ENCODE measurements around the gene OPCML. TPM values are rescaled to one million over a fixed set of nuclear protein-coding genes. Genes with fewer than 3 reads are reported as not detected.

OPCML gene
- total RNA-seq, 1 donor from 2014 or later = under 0.01 TPM

DNA sequence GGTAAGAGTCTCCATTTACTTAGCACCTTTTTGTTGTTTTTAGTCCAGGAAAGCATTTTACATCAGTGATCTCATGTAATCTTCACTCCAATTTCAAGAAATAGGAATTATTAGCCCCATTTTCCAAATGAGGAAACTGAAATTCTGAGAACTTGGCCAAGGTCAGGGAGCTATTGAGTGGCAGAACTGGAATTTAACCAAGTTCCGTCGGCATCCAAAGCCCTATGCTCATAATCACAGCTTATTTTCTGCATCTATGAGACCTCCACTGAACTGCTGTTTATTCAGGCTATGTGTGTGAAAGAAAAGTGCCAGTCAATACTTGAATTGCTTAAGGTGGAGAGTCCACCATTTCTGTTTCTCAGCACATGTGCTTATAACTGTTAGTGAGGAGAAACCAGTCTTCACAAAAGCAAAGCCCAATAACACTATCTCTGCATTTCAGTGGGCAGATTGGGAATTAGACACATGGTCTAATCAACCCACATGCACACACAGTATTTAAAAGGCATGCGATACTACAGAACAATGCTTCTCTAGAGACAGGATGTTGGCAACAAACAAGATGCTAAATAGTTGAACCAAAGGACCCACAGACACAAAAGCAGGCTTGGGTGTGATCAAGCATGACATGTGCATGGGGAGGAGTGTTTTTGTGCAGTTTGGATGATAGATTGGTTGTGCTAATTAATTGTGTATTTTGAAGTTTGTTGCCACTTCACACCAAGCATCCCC, 780.6 kb downstream of the OPCML start:
- no peaks in the 10 kb centered on the region for H3K9me3 ChIP-seq (ENCODE audit: control insufficient read depth in 3 of 3, low read length in 3 of 3)
- H3K9ac ChIP-seq (ENCODE audit: low read depth in 1 of 3, low read length in 3 of 3) = no peak overlapping the region
- no peak overlapping the region for H3K27ac ChIP-seq (ENCODE audit: low read depth, low read length)
- H3K27me3 ChIP-seq (ENCODE audit: control insufficient read depth in 3 of 3, insufficient read depth in 3 of 3, low read length in 3 of 3) = no peaks in the 10 kb centered on the region
- H3K4me3 ChIP-seq (ENCODE audit: low read length in 3 of 3) = no peak overlapping the region
- H3K36me3 ChIP-seq (ENCODE audit: control insufficient read depth in 3 of 3, insufficient read depth in 3 of 3, low read length in 3 of 3) = no peaks in the 10 kb centered on the region
- no peaks in the 10 kb centered on the region for H3K4me1 ChIP-seq (ENCODE audit: control insufficient read depth in 3 of 3, insufficient read depth in 3 of 3, low read length in 3 of 3)

DNA sequence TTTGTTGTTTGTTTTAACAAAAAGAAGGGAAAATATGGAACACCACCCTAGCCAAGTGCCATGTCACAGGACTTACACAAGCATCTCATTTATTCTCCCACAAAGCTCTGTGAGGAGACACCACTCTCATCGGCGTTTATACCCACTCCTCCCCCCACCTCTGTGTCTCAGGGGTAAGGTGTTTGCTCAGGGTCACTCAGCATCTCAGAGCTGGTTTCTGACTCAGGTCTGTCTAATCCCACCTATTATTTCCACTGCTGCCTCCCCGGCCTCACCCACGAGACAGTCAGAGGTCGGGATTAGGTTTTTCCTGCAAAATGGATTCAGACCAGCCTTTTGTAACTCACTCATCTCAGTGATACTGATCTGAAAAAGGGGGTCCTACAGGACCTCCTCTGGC, 786.0 kb downstream of the OPCML start:
- Histone ChIP-seq H3K4me3 (ENCODE audit: low read length in 3 of 3) (no peak overlapping the region), H3K9me3 (ENCODE audit: control insufficient read depth in 3 of 3, low read length in 3 of 3) (no peaks in the 10 kb centered on the region), H3K27me3 (ENCODE audit: control insufficient read depth in 3 of 3, insufficient read depth in 3 of 3, low read length in 3 of 3) (no peaks in the 10 kb centered on the region), H3K4me1 (ENCODE audit: control insufficient read depth in 3 of 3, insufficient read depth in 3 of 3, low read length in 3 of 3) (no peaks in the 10 kb centered on the region), H3K36me3 (ENCODE audit: control insufficient read depth in 3 of 3, insufficient read depth in 3 of 3, low read length in 3 of 3) (no peaks in the 10 kb centered on the region), H3K27ac (ENCODE audit: low read depth, low read length) (no peak overlapping the region), H3K9ac (ENCODE audit: low read depth in 1 of 3, low read length in 3 of 3) (no peak overlapping the region)

DNA sequence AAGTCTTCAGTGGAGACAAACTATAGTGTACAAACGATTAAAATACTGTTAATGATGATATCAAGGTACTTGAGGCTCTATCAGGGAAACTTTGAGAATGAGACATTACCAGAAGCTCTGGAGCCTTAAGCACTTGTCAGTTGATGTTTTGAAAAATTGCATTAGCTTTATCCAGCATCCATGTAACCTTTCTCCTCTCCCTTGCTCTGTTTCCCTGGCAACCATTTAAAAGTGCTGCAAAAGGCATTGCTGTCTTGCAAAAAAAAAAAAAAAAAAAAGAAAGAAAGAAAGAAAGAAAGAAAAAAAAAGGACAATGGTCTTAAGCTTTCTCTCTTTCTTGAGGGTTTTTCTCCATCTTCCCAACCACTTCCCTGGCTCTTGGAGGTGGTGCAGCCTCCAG, 787.0 kb downstream of the OPCML start:
- Histone ChIP-seq H3K4me1 (ENCODE audit: control insufficient read depth in 3 of 3, insufficient read depth in 3 of 3, low read length in 3 of 3) (no peaks in the 10 kb centered on the region), H3K9me3 (ENCODE audit: control insufficient read depth in 3 of 3, low read length in 3 of 3) (no peaks in the 10 kb centered on the region), H3K27me3 (ENCODE audit: control insufficient read depth in 3 of 3, insufficient read depth in 3 of 3, low read length in 3 of 3) (no peaks in the 10 kb centered on the region), H3K4me3 (ENCODE audit: low read length in 3 of 3) (no peak overlapping the region), H3K36me3 (ENCODE audit: control insufficient read depth in 3 of 3, insufficient read depth in 3 of 3, low read length in 3 of 3) (no peaks in the 10 kb centered on the region), H3K9ac (ENCODE audit: low read depth in 1 of 3, low read length in 3 of 3) (no peak overlapping the region), H3K27ac (ENCODE audit: low read depth, low read length) (no peak overlapping the region)

DNA sequence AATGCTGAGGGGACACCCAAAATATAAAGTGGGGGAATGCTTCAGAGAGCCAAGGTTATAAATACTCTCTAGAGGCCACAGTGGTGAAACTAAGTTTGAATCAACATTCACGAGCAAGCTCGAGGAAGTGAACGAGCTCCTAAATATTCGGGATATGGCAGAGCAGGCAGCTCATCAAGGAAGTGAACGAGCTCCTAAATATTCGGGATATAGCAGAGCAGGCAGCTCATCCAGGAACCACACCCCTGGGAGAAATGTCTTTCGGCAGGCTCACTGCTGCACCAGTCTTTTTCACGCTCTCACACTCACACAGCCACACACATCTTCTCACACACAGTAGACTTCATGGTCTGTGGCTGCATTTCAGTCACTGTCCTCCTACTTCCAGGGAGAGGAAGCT, 787.5 kb downstream of the OPCML start:
- Histone ChIP-seq H3K27me3 (ENCODE audit: control insufficient read depth in 3 of 3, insufficient read depth in 3 of 3, low read length in 3 of 3) (no peaks in the 10 kb centered on the region), H3K36me3 (ENCODE audit: control insufficient read depth in 3 of 3, insufficient read depth in 3 of 3, low read length in 3 of 3) (no peaks in the 10 kb centered on the region), H3K27ac (ENCODE audit: low read depth, low read length) (no peak overlapping the region), H3K4me1 (ENCODE audit: control insufficient read depth in 3 of 3, insufficient read depth in 3 of 3, low read length in 3 of 3) (no peaks in the 10 kb centered on the region), H3K9me3 (ENCODE audit: control insufficient read depth in 3 of 3, low read length in 3 of 3) (no peaks in the 10 kb centered on the region), H3K9ac (ENCODE audit: low read depth in 1 of 3, low read length in 3 of 3) (no peak overlapping the region), H3K4me3 (ENCODE audit: low read length in 3 of 3) (no peak overlapping the region)

DNA sequence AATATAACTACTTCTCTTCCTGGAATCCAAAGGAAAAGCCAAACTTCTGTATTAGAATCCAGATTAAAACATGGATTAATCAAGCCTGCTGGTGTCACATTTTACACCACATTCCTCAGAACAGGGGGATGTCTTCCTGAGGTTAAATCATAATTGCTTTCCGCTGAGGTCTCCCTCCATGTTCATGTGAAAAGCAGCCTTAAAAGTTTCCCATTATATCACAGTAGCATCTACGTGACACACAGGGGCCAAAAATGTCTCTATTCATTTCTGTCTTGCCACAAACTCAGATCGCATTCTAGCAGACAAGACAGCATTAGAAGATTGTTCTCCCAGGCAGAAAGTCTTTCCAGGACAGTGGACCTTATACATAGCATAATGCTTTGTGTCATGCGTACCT, 788.7 kb downstream of the OPCML start:
- no peaks in the 10 kb centered on the region for H3K9me3 ChIP-seq (ENCODE audit: control insufficient read depth in 3 of 3, low read length in 3 of 3)
- no peaks in the 10 kb centered on the region for H3K36me3 ChIP-seq (ENCODE audit: control insufficient read depth in 3 of 3, insufficient read depth in 3 of 3, low read length in 3 of 3)
- no peak overlapping the region for H3K4me3 ChIP-seq (ENCODE audit: low read length in 3 of 3)

DNA sequence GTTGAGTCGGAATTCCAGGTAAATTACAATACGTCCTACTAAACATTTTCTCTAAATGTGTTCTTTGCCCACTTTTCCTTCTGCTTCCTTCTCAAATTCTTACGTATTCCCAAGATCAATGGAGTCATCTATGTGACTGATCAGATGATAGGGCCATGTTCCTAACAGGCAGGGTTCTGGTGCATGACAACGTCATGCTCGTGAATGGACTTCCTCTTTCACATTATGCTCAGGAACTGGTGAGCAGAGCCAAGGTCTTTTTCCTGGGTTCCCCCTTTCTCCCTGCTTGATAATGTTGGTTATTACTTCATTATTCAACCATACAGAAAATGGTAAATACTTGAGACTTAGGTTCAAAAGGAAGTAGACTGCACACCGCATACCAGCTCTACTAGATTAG, 789.4 kb downstream of the OPCML start:
- no peaks in the 10 kb centered on the region for H3K4me1 ChIP-seq (ENCODE audit: control insufficient read depth in 3 of 3, insufficient read depth in 3 of 3, low read length in 3 of 3)

More for the DNA sequence above, 788.7 kb downstream of the OPCML start:
- Histone ChIP-seq H3K9ac (ENCODE audit: low read depth in 1 of 3, low read length in 3 of 3) (no peak overlapping the region), H3K27me3 (ENCODE audit: control insufficient read depth in 3 of 3, insufficient read depth in 3 of 3, low read length in 3 of 3) (no peaks in the 10 kb centered on the region), H3K27ac (ENCODE audit: low read depth, low read length) (no peak overlapping the region), H3K4me1 (ENCODE audit: control insufficient read depth in 3 of 3, insufficient read depth in 3 of 3, low read length in 3 of 3) (no peaks in the 10 kb centered on the region)

DNA sequence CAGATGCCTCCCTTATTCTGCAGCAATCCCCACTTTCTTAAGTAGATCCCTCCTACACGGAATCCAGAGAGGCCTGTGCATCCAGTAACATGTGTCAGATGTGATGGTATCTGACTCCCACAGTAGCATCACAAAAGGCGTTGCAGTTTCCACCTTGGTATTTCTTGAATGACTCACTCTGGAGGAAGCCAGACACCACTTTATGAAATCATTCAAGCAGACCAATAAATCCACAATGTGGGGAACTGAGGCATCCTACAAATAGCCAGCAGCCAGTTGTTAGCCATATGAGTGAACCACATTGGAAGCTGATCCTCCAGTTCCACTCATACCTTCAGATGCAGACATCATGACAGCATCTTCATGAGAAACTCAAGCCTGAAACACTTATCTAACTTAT, 798.1 kb downstream of the OPCML start:
- Histone ChIP-seq H3K4me3 (ENCODE audit: low read length in 3 of 3) (no peak overlapping the region), H3K27me3 (ENCODE audit: control insufficient read depth in 3 of 3, insufficient read depth in 3 of 3, low read length in 3 of 3) (no peaks in the 10 kb centered on the region), H3K9me3 (ENCODE audit: control insufficient read depth in 3 of 3, low read length in 3 of 3) (no peaks in the 10 kb centered on the region), H3K27ac (ENCODE audit: low read depth, low read length) (no peak overlapping the region), H3K36me3 (ENCODE audit: control insufficient read depth in 3 of 3, insufficient read depth in 3 of 3, low read length in 3 of 3) (no peaks in the 10 kb centered on the region), H3K9ac (ENCODE audit: low read depth in 1 of 3, low read length in 3 of 3) (no peak overlapping the region), H3K4me1 (ENCODE audit: control insufficient read depth in 3 of 3, insufficient read depth in 3 of 3, low read length in 3 of 3) (no peaks in the 10 kb centered on the region)

More for the DNA sequence above, 789.4 kb downstream of the OPCML start:
- no peaks in the 10 kb centered on the region for H3K9me3 ChIP-seq (ENCODE audit: control insufficient read depth in 3 of 3, low read length in 3 of 3)
- no peak overlapping the region for H3K9ac ChIP-seq (ENCODE audit: low read depth in 1 of 3, low read length in 3 of 3)
- no peaks in the 10 kb centered on the region for H3K36me3 ChIP-seq (ENCODE audit: control insufficient read depth in 3 of 3, insufficient read depth in 3 of 3, low read length in 3 of 3)
- no peak overlapping the region for H3K27ac ChIP-seq (ENCODE audit: low read depth, low read length)
- H3K4me3 ChIP-seq (ENCODE audit: low read length in 3 of 3) = no peak overlapping the region
- no peaks in the 10 kb centered on the region for H3K27me3 ChIP-seq (ENCODE audit: control insufficient read depth in 3 of 3, insufficient read depth in 3 of 3, low read length in 3 of 3)

DNA sequence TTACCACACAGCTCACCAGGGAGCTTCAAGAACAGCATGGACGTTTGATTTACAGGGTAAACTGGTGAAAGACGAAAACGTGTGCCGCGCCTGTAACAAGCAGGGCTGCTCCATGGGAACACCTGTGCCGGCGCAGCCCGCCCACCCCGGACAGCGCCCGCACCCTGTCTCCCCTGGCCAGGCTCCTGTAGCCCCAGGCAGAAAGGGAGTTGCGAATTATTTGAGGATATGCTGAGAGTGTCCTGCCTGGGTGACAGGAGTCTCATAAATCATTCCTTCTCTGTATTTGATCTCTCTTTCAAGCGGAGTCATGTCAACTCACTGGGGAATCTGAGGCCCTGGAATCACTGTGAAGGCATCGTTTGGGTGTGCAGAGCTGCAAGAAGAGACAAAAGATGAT, 804.3 kb downstream of the OPCML start:
- Histone ChIP-seq H3K9me3 (ENCODE audit: control insufficient read depth in 3 of 3, low read length in 3 of 3) (no peaks in the 10 kb centered on the region), H3K27me3 (ENCODE audit: control insufficient read depth in 3 of 3, insufficient read depth in 3 of 3, low read length in 3 of 3) (no peaks in the 10 kb centered on the region), H3K4me1 (ENCODE audit: control insufficient read depth in 3 of 3, insufficient read depth in 3 of 3, low read length in 3 of 3) (no peaks in the 10 kb centered on the region), H3K9ac (ENCODE audit: low read depth in 1 of 3, low read length in 3 of 3) (no peak overlapping the region), H3K4me3 (ENCODE audit: low read length in 3 of 3) (no peak overlapping the region), H3K27ac (ENCODE audit: low read depth, low read length) (no peak overlapping the region), H3K36me3 (ENCODE audit: control insufficient read depth in 3 of 3, insufficient read depth in 3 of 3, low read length in 3 of 3) (no peaks in the 10 kb centered on the region)

DNA sequence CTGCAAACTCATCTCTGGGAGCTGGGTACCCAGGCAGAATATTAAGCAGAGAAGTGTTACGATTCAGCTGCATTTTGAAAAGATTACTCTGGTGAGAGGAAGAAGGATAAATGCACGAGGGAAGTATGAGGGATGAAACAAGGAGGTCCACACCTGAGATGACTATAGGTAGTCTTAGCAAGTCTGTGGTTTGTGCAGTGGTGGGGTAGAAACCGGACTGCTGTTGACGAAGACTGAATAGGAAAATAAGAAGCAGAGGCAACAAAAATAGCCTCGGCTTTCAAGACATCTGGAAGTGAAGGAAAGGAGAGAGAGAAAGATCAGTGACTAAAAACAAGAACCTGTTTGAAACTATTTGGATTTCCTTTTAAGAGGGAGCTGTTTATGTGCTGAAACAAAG, 810.8 kb downstream of the OPCML start:
- H3K4me1 ChIP-seq (ENCODE audit: control insufficient read depth in 3 of 3, insufficient read depth in 3 of 3, low read length in 3 of 3) = no peaks in the 10 kb centered on the region
- H3K9ac ChIP-seq (ENCODE audit: low read depth in 1 of 3, low read length in 3 of 3) = no peak overlapping the region
- no peaks in the 10 kb centered on the region for H3K9me3 ChIP-seq (ENCODE audit: control insufficient read depth in 3 of 3, low read length in 3 of 3)
- no peaks in the 10 kb centered on the region for H3K36me3 ChIP-seq (ENCODE audit: control insufficient read depth in 3 of 3, insufficient read depth in 3 of 3, low read length in 3 of 3)
- H3K27me3 ChIP-seq (ENCODE audit: control insufficient read depth in 3 of 3, insufficient read depth in 3 of 3, low read length in 3 of 3) = peaks cover 0 to 5% (median 3%) of the 10 kb centered on the region in 3 donors
- H3K4me3 ChIP-seq (ENCODE audit: low read length in 3 of 3) = no peak overlapping the region
- H3K27ac ChIP-seq (ENCODE audit: low read depth, low read length) = no peak overlapping the region

DNA sequence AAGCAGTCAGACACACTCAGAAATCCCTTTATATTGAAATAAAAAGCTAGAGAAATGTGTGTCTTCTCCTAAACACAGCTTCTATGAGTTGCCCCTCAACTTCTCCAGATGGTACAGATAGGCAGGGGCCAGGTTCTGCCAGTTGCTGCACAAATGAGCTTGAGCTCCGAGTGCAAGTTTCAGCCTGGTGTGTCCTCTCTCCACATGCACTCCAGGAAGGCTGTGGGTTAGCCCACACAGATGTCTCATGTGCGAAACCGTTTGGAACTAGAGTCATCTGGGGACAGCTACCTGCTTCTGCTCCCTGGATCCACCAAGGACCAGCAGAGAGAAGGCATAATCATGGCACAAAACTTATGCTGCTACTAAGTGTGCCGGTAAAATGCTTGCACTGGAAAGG, 812.6 kb downstream of the OPCML start:
- Histone ChIP-seq H3K4me3 (ENCODE audit: low read length in 3 of 3) (no peak overlapping the region), H3K36me3 (ENCODE audit: control insufficient read depth in 3 of 3, insufficient read depth in 3 of 3, low read length in 3 of 3) (no peaks in the 10 kb centered on the region), H3K4me1 (ENCODE audit: control insufficient read depth in 3 of 3, insufficient read depth in 3 of 3, low read length in 3 of 3) (no peaks in the 10 kb centered on the region), H3K27me3 (ENCODE audit: control insufficient read depth in 3 of 3, insufficient read depth in 3 of 3, low read length in 3 of 3) (peaks cover 0 to 5% (median 3%) of the 10 kb centered on the region in 3 donors), H3K9ac (ENCODE audit: low read depth in 1 of 3, low read length in 3 of 3) (no peak overlapping the region), H3K9me3 (ENCODE audit: control insufficient read depth in 3 of 3, low read length in 3 of 3) (no peaks in the 10 kb centered on the region), H3K27ac (ENCODE audit: low read depth, low read length) (no peak overlapping the region)

Data from skeletal muscle tissue (tissue), 4 donors.